Hematopoietic multipotent progenitor cell treated with erythropoietin and hydrocortisone succinate and interleukin-3 and kit ligand, for 8 days (in vitro differentiated cells): Measurements from ENCODE around the gene FGD6.
"Not testable (repeated sequence)": the region's sequence is repeated elsewhere in the genome, so short reads cannot be mapped to it uniquely, and the experiment has no call there.

Experiments
- DNase-seq: peaks from one replicate; pipeline ENCODE4 v3.0.0-alpha.2; 2015

FGD6 gene

DNA sequence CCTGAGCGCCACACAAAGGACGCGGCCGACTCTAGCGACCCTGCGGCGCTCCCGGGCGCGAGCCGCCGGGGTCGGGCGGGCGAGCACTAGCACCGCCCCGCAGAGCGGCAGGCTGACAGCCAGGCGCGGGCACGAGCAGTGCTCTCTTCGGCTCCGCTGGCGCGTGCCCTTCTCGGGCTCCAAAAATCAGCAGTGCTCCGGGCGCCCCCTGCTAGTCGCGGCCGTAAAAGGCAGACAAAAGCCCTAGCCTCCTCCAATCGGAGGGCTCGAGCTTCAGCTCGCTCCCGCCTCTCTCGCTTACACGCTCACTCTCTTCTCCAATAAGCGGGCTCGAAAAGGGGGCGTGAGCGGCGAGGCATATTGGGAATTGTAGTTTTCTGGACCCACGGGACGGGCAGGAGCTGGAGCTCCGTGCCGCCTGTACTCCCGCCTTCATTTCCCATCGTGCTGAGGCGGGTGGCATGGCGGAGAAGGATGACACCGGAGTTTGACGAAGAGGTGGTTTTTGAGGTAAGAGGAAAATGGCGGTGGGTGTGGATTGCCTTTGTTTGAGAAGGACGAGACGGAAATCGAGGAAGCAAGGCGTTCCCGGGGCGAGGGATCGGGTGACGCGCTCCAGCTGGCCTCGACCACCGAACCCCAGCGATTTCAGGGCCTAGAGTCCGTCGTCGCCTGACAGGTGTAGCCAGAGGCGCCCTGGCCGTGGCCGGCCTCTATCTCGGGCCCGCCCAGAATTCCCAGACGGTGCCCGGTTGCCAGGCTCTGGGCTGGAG is at the start of gene FGD6, which contains the start of gene VEZT:
Gene FGD6 (minus strand): TSS at position 91 of the 773 bp plus-strand sequence. CDS start 227 bp downstream, outside the sequence.
Gene VEZT (plus strand): TSS at position 431 of the 773 bp plus-strand sequence. CDS start 44 bp downstream, at position 475.
- peak; percentile 99 for DNase-seq

DNA sequence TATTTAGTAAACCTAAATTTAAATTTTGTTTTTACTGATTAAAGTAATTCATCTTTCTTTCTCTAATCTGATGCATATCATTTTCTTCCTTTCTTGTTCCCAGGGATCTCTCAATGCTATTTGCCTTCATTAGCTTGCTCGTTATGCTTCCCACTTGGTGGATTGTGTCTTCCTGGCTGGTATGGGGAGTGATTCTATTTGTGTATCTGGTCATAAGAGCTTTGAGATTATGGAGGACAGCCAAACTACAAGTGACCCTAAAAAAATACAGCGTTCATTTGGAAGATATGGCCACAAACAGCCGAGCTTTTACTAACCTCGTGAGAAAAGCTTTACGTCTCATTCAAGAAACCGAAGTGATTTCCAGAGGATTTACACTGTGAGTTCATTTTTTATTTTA is 49.0 kb upstream of the FGD6 start:
- DNase-seq: no peak

DNA sequence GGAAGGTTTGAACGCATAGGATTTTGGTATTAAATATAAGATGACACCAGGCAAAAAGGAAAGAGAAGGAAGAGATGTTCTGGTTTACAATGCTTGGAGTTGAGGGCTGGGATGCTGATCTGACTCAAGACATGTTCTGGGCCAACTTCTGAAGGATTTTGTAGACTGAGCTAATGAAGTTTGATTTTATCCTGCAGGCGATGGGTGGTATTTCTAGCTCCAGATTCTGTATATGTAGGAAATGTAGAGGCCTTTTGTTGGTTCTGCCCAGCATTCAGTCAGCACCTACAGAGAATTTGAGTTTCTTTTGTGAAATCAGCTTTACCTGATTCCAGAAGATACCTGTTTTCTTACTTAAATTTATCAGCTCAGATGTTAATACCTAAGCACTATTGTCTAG is 48.5 kb upstream of the FGD6 start:
- no peak for DNase-seq

DNA sequence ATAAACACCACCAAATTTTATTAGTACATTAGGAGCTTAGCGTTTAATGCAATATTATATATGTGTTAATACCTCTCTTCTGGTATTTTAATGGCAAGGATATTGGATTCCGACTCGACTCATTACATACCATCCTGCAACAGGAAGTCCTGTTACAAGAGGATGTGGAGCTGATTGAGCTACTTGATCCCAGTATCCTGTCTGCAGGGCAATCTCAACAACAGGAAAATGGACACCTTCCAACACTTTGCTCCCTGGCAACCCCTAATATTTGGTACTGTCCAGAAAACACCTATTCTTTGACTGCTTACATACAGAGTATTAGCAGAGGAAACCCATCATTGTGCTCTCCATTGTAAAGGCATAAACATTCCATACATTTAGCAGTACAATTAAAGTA is 45.5 kb upstream of the FGD6 start:
- DNase-seq: no peak

DNA sequence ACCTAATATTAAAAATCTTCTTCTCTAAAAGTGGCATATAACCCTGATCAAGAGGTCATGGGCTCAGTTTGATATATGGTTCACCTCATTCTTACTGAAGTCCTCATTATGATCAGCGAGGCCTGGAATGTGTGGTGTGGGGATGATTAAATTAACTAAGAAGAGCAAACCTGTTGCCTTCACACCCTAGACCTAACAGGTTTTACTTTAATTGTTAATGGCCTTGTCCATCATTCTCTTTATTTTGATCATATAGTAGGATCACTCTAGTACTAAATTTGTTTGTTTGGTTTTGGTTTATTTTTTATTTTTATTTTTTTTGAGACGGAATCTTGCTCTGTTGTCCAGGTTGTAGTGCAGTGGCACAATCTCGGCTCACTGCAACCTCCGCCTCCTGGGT is 43.8 kb upstream of the FGD6 start:
- no peak for DNase-seq

DNA sequence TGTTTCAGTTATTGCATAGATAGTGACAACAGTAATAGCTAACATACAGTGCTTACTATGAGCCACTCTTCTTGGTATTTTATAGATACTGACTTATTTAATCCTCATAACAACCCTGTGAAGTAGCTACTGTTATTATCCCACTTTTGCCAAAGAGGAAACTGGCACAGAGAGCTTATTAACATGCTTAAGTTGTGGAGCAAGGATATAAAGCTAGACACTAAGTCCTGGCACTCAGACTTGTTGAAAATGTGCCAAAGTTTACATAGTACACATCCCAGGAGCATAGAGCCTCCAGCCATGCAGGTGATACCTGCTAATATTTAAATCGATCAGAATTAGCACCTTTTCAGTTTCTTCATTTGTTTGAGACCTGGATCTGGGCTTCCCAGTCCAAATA is 42.1 kb upstream of the FGD6 start:
- DNase-seq: no peak

DNA sequence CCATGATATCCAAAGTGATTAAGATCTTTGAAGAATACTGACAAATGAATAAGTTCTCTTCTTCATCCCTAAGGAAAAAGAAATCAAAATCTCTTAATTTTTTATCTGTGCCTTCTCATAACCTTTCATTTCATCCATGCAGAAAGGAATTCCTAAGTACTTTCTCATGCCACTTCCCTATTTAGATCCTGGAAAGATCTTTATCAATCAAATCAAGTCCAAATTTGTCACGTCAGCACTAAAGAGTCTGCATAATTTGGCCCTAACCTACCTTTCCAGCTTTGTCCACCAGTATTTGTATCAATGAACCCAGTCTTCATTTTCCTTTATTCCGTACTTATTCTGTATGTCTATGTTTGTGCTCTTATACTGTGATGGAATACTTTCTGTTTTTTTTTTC is 41.5 kb upstream of the FGD6 start:
- DNase-seq: no peak

DNA sequence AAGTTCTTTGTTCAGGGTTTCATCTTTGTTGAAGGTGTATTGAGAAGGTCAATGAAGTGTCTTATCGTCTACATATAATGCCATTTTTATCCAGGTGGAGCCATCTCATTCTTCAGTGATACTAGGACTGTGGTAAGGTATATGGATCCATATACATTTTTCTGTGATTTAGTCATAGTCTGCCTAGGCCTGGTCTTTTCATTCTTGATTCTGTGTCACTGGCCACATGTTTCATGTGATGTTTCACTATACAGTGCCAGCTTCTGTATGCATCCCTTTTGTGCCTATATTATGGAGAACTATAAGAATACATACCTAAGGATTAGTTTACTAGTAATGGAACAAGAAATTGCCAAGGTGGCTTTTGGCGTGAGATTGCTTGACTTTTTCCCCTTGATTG is 40.9 kb upstream of the FGD6 start:
- DNase-seq: no peak

DNA sequence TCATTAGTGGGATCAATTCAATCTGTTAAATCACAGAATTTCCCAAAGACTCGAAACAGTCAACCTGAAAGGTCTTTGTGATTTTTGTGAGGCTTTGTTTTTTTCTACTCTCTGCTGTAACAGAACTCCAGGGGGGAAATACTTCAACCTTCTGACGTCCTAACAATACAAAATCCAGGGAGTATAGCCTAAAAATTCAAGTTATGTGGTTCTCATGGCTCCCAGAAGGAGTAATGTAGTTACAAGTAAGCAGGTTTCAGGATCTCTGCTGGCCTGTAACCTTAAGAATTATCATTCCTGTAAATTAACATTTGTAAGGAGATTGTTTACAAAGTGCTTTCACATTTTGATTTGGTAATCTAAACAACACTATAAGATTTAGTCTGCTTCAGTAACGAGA is 40.3 kb upstream of the FGD6 start:
- no peak for DNase-seq

DNA sequence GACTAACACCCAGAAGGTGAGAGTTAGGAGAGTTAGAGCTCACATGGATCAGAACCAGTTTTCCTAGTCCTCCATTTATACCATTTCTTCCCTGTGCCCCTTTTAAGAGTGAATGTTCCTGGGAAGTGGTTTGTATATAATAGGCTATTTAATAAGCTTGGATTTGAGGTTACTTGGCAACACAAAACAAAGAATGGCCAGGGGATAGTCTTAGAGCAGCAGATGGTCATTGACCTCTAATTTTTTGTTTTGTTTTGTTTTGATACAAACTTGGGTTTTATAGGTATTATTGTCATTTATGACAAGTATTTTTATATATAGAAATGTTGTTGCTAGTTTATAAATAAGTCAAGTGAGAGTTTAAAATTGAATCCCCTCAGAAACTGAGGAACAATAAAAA is 36.1 kb upstream of the FGD6 start:
- no peak for DNase-seq

DNA sequence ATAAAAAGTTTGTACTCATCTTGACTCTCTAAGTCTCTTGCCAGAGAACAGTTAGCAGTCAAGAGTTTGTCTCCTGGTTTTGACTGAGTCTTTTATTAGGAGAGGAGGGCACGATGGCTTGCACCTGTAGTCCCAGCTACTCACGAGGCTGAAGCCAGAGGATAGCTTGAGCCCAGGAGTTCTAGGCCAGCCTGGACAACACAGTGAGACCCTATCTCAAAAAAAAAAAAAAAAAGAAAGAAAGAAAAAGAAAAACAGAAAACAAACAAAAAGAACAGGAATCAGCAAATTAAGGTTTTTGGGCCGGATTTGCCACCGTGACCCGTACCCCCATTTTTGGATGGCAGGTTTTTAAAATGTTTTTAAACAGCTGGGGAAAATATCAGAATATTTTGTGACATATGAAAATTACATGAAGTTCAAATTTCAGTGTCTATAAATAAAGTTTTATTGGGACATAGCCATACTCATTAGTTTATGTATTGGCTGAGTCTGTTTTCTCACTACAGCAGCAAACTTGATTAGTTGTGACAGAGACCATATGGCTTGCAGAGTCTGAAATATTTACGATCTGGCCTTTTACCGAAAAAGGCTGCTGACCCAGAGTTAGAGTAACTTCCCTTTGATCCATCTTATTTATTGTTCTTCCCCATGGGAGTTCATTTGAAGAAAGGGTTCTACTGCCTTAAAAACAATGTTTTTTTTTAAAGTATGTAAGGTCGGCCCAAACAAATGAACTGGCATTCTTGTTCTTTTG is 31.5 kb upstream of the FGD6 start:
- DNase-seq: no peak

DNA sequence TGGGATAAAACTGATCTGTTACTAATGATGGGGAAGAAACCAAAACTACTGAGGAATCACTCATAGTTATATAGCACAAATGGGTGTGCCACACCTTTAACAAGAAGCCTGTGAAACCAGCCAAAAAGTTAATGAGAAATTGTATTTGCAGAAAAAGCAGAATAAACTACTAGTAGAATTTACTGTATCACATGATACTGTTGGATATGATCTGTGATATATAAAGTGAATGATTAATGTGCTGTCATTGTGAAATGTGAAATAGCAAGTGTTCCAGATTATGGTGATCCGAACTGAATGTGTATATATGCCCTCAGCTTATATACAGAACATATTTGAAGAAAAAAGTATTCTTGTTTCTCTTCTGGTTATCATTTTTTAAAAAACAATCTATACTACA is 30.8 kb upstream of the FGD6 start:
- DNase-seq: no peak

DNA sequence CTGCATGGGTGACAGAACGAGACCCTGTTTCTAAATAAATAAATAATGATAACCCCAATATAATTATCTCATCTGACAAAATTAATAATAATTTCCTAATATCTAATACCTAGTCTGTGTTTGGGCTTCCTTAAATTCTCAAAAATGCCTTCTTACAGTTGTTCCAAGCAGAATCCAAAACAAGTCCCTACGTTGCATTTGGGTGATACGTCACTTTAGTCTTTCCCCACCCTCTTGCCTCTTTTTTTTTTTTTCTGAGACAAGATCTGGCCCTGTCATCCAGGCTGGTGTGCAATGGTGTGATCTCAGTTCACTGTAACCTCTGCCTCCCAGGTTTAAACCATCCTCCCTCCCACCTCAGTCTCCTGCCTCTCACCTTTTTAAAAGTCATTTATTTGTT is 27.1 kb upstream of the FGD6 start:
- DNase-seq: peak; percentile 31

DNA sequence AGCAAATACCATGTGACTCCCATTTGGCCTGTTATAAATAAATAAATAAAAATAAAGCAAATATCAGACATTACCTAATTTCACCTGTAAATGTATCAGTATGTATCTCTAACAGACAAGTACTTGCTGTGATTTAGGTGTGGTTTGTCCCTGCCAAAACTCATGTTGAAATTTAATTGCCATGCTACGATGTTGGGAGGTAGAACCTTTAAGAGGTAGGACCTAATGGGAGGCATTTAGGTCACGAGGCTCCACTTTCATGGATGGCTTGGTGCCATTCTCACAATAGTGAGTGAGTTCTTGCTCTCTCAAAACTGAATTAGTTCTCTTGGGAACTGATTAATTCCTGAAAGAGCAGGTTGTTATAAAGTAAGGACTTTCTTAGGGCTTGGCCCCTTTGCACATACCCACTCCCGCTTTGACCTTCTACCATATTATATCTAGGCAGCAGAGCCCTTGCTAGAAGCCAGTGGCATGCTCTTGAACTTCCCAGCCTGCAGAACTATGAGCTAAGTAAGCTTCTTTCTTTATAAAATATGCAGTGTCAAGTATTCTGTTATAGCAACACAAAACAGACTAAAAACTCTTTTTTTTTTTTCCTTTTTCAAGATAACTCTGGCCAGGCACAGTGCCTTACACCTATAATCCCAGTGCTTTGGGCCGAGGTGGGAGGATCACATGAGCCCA is 26.4 kb upstream of the FGD6 start:
- DNase-seq: no peak

DNA sequence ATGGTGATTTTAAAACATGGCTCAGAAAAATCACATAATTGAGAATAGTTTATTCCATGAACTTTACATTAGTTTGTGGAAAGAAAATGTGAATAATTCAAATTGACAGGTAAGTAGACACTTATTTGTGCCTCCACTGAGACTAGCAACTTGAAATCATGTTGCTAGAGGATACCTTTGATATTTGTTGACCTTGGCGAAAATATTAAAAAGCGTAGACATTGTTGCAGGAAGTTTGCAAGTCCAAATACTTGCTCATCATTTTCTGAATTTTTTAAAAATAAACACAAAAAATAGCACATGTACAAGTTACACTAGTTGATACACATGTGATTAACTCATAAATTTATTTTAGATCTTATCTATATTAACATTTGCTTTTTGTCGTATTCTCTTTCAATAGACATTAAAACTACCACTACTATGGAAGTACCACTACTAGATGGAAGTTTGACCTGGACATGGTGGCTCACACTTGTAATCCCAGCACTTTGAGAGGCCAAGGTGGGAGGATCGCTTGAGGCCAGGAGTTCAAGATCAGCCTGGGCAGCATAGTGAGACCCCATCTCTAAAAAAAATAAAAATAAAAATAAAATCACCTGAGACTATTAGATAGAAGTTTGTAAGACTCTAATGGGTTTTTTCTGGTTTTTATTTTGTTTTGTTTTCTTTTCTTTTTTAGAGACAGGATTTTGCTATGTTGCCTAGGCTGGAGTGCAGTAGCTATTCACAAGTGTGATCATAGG is 24.7 kb upstream of the FGD6 start:
- no peak for DNase-seq

DNA sequence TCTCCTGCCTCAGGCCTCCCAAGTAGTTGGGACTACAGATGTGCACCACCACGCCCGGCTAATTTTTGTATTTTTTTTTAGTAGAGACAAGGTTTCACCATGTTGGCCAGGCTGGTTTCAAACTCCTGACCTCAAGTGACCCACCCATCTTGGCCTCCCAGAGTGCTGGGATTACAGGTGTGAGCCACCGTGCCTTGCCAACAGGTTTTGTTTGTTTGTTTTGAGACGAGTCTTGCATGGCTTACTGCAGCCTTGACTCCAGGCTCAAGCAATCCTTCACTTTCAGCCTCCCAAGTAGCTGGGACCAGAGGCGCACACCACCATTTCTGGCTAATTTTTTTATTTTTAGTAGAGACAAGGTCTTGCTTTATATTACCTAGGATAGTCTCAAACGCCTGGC is 23.9 kb upstream of the FGD6 start:
- DNase-seq: not testable (repeated sequence)

DNA sequence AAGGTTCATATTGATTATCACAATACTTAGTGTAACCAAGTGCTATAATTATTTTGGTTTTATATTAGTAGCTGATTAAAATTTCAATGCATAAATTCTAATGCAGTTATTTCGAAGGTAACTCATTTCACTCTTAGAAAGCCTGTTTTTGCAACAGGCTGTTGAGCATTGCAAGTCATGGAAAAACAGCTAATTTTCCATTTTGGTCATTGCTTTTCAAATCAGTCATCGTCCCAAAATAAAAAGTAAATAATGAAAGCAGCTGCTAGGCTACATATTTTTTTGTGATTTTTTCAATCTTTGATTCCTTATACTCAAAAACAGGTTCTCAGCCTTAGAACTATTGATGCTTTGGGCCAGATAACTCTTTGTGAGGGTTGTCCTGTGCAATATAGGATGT is 23.3 kb upstream of the FGD6 start:
- no peak for DNase-seq

DNA sequence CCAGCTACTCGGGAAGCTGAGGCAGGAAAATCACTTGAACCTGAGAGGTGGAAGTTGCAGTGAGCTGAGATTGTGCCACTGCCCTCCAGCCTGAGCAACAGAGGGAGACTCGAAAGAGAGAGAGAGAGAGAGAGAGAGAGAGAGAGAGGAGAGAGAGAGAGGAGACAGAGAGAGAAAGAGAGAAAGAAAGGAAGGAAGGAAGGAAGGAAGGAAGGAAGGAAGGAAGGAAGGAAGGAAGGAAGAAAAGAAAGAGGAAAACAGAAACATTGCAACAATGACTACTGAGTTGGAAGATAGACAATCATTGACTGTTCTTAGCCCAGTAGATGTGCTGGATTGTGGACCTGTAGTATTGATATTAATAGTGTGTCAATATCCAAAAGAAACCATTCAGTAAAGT is 22.6 kb upstream of the FGD6 start:
- DNase-seq: not testable (repeated sequence)

DNA sequence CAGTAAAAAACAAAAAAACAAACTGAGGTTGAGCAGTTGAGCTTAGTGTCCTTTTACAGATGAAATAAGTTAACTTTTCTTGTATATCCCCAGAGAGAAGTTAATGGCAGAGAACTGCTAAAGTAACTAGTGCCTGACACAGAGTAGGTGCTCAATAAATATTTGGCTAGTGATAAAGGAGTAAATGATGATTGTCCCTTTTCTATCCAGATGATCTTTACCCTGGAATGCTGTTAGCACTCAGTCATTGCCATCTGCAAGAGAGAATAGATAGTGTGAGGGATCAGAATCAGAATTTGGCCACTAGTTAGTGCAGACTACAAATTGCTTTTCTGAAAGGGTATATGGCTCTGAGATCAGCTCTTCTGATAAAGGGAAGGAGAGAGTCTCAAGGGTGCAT is 21.9 kb upstream of the FGD6 start:
- DNase-seq: no peak

DNA sequence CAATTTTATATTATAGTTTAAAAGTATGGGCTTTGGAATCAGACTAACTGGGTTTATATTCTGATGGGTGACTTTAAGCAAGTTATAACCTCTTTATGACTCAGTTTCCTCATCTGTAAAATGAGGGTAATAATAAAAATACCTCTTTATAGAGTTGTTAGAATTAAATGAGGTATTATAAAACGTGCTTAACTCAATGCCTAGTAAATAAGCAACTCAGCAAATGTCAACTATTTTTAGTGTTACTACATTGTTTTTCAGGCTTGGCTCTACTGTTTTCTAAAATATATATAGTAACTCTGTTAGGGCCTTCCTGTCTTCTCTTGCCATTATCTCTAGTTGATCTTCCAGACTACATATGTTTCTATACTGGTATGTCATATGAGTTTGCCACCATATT is 20.9 kb upstream of the FGD6 start:
- DNase-seq: no peak

DNA sequence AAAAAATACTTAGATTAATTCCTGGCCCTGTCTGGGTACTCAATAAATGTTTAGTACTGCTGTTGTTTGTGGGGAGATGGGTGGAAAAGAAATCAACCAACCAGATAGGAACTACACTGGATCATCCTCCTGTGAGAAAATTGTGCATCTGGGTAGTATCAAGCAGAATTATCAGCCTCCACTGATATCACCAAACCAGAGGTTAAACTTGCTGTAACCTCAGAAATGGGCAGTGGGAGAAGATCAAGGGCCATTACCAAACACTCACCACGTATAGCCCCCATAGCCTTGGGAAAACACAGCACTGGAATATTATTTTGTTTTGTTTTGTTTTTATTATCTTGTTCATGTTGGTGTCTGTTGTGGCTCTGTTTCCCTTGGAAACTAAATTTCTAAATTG is 20.0 kb upstream of the FGD6 start:
- no peak for DNase-seq

DNA sequence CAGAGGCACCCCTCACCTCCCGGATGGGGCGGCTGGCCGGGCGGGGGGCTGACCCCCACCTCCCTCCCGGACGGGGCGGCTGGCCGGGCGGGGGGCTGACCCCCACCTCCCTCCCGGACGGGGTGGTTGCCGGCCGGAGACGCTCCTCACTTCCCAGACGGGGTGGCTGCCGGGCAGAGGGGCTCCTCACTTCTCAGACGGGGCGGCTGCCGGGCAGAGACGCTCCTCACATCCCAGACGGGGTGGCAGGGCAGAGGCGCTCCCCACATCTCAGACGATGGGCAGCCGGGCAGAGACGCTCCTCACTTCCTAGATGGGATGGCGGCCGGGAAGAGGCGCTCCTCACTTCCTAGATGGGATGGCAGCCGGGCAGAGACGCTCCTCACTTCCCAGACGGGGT is 18.4 kb upstream of the FGD6 start:
- not testable (repeated sequence) for DNase-seq

DNA sequence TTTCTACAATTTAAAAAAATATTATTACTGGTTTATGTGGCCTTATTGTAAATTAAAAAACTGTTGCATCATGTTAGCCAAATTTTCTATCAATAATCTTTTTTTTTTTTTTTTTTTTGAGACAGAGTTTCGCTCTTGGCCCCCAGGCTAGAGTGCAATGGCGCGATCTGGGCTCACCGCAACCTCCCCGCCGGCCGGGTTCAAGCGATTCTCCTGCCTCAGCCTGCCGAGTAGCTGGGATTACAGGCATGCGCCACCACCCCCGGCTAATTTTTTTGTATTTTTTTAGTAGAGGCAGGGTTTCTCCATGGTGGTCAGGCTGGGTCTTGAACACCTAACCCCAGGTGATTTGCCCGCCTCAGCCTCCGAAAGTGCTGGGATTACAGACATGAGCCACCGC is 16.9 kb upstream of the FGD6 start:
- DNase-seq: not testable (repeated sequence)
